ELR (cell line): ENCODE results near the gene PRKD3.

Experiments
- DNase-seq: peaks from one replicate; pipeline ENCODE4 v3.0.0-alpha.2; 2015; ENCODE audit warnings: low read depth

Gene PRKD3

GRCh38 chr2:37324786-37325624, at the start of gene PRKD3:
Gene PRKD3, minus strand, starts transcription at chr2:37324833. Its CDS starts 8,309 bp downstream, at chr2:37316524.
- peak; percentile 72 for DNase-seq

DNA sequence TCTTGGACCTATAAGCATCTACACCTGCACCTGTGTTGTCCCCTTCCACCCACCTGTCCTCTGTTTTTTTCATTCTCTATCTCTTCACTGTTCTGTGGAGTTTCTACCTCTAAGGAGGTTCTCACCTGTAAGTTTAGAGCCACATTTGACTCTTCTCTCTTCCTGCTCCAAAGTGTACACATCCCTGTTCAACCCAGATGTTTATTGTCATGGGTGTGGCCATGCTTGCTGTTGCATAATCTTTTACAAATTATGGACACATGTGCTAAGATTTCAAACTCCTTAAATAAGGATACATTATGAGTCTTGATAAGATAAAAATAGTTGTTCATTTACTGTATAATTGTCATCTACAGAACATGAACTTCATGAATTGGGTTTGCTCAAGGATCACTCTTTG, 47.4 kb upstream of the PRKD3 start:
- DNase-seq: no peak

- DNase-seq: no peak
Measured at GRCh38 chr2:37370666-37371065, 46.0 kb upstream of the PRKD3 start.

DNA sequence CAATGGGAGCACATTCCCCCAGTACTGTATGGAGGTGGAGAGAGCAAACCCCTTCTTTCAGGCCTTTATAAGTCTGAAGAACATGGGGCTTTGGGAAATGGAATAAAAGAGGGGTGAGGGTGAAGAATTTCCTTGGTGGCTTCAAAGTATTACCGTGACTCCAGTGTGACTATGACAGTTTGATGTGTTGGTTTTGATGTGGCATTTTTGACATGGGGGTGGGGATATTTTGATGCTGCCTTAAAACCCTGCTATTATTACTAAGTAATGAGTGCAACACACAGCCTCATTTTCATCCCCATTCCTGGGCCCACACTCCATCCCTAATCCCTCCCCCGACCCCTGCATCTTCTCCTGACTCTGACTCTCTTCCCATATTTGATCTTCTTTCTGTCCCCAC, 43.4 kb upstream of the PRKD3 start:
- no peak for DNase-seq

DNA sequence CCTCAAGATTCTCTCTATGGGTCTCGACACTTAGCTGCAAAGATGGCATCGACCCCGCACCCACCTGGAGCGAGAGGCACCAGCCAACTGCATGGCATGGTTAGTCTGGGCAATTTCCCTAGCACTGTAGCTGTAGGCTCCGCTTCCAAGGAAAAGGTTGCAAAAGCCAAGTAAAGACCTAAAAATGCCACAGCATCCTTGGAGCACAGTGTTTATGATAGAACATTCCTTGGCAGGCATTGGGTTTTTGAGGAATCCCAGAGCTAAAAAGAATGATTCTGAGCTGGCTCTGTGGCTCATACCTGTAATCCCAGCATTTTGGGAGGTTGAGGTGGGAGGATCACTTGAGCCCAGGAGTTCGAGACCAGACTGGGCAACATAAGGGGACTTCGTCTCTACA, 42.7 kb upstream of the PRKD3 start:
- no peak for DNase-seq

GRCh38 chr2:37366773-37367172, 42.1 kb upstream of the PRKD3 start:
- DNase-seq: no peak

GRCh38 chr2:37365669-37366068, 41.0 kb upstream of the PRKD3 start:
- DNase-seq: peak; percentile 31

GRCh38 chr2:37364351-37364750, 39.7 kb upstream of the PRKD3 start:
- DNase-seq: no peak

- no peak for DNase-seq
Measured at GRCh38 chr2:37361994-37362698, 37.5 kb upstream of the PRKD3 start.

GRCh38 chr2:37361216-37361815, 36.7 kb upstream of the PRKD3 start:
- DNase-seq: no peak

- no peak for DNase-seq
Measured at GRCh38 chr2:37358466-37358865, 33.8 kb upstream of the PRKD3 start.

- no peak for DNase-seq
Measured at GRCh38 chr2:37357530-37357929, 32.9 kb upstream of the PRKD3 start.

DNA sequence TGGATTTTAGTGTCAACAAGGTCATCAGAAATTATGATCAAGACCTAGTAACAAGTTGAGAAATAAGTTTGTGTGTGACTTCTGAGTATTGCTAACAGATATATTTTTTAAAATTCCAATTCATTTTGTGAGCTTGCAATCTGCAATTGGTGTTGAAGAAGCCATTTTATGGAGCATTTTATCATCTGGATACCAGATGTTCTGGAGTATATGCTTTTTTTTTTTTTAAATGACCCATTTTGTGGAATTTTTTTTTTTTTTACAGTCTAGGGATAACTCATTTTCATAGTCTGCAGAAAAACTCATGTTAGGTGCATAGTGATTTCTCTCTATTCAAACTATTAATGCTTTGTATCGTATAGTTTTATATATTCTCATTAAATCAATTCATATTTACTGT, 32.4 kb upstream of the PRKD3 start:
- DNase-seq: no peak

DNA sequence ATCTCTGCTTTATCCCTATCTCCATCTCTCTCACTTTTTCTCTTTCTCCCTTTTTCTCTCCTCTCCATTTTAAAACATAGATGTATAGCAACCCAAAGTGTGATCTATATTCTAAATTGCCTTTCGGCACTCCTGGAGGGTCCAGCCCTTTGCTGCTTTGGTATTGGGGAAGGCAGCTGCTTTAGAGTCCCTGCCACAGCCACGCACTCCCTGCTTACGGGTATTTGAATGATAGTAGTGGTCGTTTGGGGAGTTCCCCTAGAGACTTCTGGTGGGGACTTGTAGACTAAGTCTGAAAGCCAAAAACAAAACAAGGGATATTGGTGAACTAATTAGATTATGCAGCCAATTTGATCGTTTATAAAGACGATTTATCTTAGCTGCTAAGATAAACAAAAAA, 31.7 kb upstream of the PRKD3 start:
- no peak for DNase-seq

DNA sequence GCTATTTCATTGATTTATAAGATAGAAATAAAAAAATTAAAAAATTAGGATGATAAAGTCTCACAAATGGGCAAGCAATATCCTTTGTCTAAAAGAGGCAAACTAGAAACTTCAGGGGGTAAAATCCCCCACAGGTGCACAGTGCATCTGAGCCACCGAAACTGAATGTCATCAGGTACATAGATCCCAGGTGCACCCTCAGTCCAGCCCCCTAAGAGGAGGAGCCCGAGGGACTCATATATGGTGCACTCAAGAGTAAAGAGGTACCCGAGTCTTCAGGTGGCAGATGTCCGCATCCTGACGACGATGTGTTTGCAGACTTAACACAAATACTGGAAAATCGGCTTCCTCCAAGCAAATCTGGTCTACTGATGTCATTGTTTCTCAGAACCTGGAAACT, 31.1 kb upstream of the PRKD3 start:
- DNase-seq: no peak

DNA sequence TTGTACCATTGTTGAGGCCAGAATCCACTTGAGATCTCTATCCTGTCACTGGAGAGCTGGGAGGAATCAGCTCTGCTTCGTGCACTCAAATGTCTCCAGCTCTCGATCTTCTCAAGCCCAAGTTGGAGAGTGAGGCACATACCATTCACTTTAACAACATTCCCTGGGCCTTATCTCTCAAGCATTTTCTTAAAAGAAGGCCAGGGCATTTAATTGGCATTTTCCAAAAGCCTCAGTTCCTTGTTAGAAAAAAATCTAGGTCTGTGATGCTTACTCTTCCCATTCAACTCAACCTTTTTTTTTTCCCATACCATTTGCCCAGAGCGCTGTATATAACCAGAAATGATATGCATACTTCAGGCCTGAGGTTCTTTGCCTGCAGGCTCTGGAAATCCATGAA, 29.9 kb upstream of the PRKD3 start:
- no peak for DNase-seq

DNA sequence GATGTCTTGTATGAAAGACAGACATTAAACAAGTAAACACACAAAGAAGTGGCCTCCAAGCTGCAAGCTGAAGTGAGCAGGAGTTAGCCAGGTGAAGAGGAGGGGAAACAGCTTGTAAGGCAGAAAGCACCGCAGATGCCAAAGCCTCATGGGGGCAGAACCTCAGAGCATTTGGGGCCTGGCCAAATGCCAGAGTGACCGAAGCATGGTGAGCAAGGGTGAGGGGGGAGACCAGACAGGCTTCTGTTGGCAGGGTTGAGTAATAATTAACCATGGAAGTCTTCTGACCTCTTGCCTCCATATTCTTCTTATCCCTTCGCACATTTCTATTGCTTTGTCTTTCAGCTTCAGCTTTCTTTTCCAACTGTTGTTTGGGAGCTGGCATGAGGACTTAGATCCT, 25.4 kb upstream of the PRKD3 start:
- no peak for DNase-seq

- no peak for DNase-seq
Measured at GRCh38 chr2:37349231-37349860, 24.7 kb upstream of the PRKD3 start.

DNA sequence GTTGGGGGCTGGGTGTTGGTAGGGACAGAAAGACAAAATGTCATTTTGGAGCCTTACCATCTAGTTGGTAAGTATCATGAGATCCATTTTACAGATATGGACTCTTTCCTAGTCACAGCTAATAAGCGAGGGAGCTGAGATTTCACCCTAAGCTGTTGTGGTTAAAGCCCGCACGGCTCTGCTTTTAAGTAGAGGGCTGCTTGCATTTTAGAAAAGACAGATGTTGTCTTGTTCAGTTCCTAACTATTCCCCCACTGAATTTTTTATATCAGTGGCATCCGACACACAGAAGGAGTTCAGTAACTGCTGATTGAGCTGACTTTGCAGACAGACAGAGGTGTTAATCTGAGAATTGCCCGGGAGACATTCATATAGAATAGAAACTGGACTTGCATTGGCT, 23.5 kb upstream of the PRKD3 start:
- no peak for DNase-seq

- DNase-seq: peak; percentile 82
Measured at GRCh38 chr2:37344453-37345361, 20.1 kb upstream of the PRKD3 start, which contains the start of gene QPCT. Gene QPCT, plus strand, starts transcription at chr2:37344630. Its CDS starts 102 bp downstream, at chr2:37344732.
